SU-DHL-6 (cell line): ENCODE measurements around the gene TP53I3.

Experiments used
- H2AFZ ChIP-seq: fragments of 200-600 bp; sonication (generic); 2 replicates; pipeline ENCODE4 v1.6.1; 2014; ENCODE audit warnings: low read depth, mild to moderate bottlenecking, moderate library complexity, mixed read lengths, antibody characterized with exemption, low read length; ENCODE audit not compliant: severe bottlenecking
- H3F3A ChIP-seq: fragments of 200-600 bp; shearing (Covaris generic); 2 replicates; pipeline ENCODE4 v1.6.0; 2016; ENCODE audit warnings: antibody characterized with exemption, mild to moderate bottlenecking; ENCODE audit not compliant: insufficient read depth
- H3K27ac ChIP-seq: fragments of 200-600 bp; sonication (generic); 2 replicates; pipeline ENCODE4 v1.5.1; 2016; ENCODE audit warnings: low read depth, mild to moderate bottlenecking, low read length, moderate library complexity, mixed read lengths
- H3K27me3 ChIP-seq: fragments of 200-600 bp; sonication (generic), shearing (Covaris generic); 2 replicates; pipeline ENCODE4 v1.6.0; 2014; ENCODE audit warnings: mild to moderate bottlenecking, low read length
- H3K36me3 ChIP-seq: fragments of 200-600 bp; sonication (generic); 2 replicates; pipeline ENCODE4 v1.6.1; 2014; ENCODE audit warnings: mild to moderate bottlenecking, low read length, mixed read lengths
- H3K4me2 ChIP-seq: fragments of 300-600, 200-600 bp; shearing (Covaris generic), sonication (generic); 2 replicates; pipeline ENCODE4 v1.6.0; 2014; ENCODE audit warnings: low read length, low read depth, mild to moderate bottlenecking; ENCODE audit not compliant: poor library complexity, severe bottlenecking
- H3K4me3 ChIP-seq: fragments of 200-600 bp; sonication (generic); 2 replicates; pipeline ENCODE4 v1.5.1; 2014; ENCODE audit warnings: antibody characterized with exemption, low read length, mild to moderate bottlenecking, mixed read lengths; ENCODE audit not compliant: insufficient read depth, poor library complexity, severe bottlenecking
- H3K79me2 ChIP-seq: fragments of 200-600 bp; sonication (generic); 2 replicates; pipeline ENCODE4 v1.6.1; 2014; ENCODE audit warnings: mild to moderate bottlenecking, low read length, moderate library complexity; ENCODE audit not compliant: insufficient read depth
- H3K9ac ChIP-seq: fragments of 200-600 bp; sonication (generic); 2 replicates; pipeline ENCODE4 v1.7.0; 2014; ENCODE audit warnings: mild to moderate bottlenecking, low read length
- H3K9me2 ChIP-seq: fragments of 200-600 bp; sonication (generic); replicated peaks from 2 replicates; pipeline ENCODE4 v1.6.1; 2014; ENCODE audit warnings: low read length; ENCODE audit not compliant: insufficient read depth
- H3K9me3 ChIP-seq: fragments of 200-600 bp; sonication (generic); 2 replicates; pipeline ENCODE4 v1.6.1; 2014; ENCODE audit warnings: low read length, mixed read lengths; ENCODE audit not compliant: insufficient read depth
- H4K20me1 ChIP-seq: fragments of 200-600 bp; sonication (generic); 2 replicates; pipeline ENCODE4 v1.6.1; 2014; ENCODE audit warnings: low read depth, mild to moderate bottlenecking, antibody characterized with exemption, low read length, moderate library complexity, mixed read lengths
- EZH2phosphoT487 ChIP-seq: fragments of 200-600 bp; sonication (generic), shearing (Covaris generic); conservative IDR thresholded peaks from 2 replicates; pipeline ENCODE4 v1.6.1; 2018; ENCODE audit warnings: mild to moderate bottlenecking, antibody characterized with exemption, low read length, moderate library complexity, mixed read lengths
- TF ChIP-seq, protein P1 (sequence below): fragments of 200-600 bp; sonication (generic); IDR thresholded peaks from one replicate; pipeline ENCODE4 v1.5.1; 2017; ENCODE audit warnings: antibody characterized with exemption, mild to moderate bottlenecking, low read length, moderate library complexity; ENCODE audit not compliant: insufficient read depth, poor library complexity, severe bottlenecking

Gene TP53I3

DNA sequence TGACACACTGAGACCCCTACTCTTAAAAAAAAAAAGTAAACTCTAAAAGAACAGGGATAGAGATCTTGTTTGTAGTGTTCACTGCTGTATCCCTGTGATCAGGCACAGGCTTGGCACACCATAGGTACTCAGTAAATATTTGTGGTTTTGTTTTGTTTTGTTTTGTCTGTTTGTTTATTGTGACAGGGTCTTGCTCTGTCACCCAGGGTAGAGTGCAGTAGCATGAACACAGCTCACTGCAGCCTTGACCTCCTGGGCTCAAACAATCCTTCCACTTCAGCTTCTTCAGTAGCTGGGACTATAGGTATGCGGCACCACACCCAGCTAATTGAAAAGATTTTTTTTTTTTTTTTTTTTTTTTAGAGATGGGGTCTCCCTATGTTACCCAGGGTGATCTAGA is 31.7 kb downstream of the TP53I3 start:
- Histone ChIP-seq H3K9me3 (no peaks in the 10 kb centered on the region), H2AFZ (no peak overlapping the region), H3K9ac (no peak overlapping the region), H3K9me2 (no peaks in the 10 kb centered on the region), H3K27me3 (no peaks in the 10 kb centered on the region), H3K27ac (no peak overlapping the region), H3K79me2 (no peaks in the 10 kb centered on the region), H3K36me3 (no peaks in the 10 kb centered on the region), H3K4me2 (no peak overlapping the region), H3F3A (peaks cover 14% of the 10 kb centered on the region), H3K4me3 (no peak overlapping the region), H4K20me1 (no peaks in the 10 kb centered on the region)
- no peak for TF ChIP-seq EZH2phosphoT487
- TF ChIP-seq, protein P1, sequence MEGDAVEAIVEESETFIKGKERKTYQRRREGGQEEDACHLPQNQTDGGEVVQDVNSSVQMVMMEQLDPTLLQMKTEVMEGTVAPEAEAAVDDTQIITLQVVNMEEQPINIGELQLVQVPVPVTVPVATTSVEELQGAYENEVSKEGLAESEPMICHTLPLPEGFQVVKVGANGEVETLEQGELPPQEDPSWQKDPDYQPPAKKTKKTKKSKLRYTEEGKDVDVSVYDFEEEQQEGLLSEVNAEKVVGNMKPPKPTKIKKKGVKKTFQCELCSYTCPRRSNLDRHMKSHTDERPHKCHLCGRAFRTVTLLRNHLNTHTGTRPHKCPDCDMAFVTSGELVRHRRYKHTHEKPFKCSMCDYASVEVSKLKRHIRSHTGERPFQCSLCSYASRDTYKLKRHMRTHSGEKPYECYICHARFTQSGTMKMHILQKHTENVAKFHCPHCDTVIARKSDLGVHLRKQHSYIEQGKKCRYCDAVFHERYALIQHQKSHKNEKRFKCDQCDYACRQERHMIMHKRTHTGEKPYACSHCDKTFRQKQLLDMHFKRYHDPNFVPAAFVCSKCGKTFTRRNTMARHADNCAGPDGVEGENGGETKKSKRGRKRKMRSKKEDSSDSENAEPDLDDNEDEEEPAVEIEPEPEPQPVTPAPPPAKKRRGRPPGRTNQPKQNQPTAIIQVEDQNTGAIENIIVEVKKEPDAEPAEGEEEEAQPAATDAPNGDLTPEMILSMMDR: no peak

GRCh38 chr2:24051833-24052232 is 32.8 kb downstream of the TP53I3 start:
- H3K4me2 ChIP-seq: no peak overlapping the region
- no peaks in the 10 kb centered on the region for H3K27me3 ChIP-seq
- H3K9me2 ChIP-seq: no peaks in the 10 kb centered on the region
- TF ChIP-seq EZH2phosphoT487: no peak
- TF ChIP-seq, protein P1: no peak
- H3K27ac ChIP-seq: no peak overlapping the region
- H3K4me3 ChIP-seq: no peak overlapping the region
- H3K9me3 ChIP-seq: no peaks in the 10 kb centered on the region
- no peak overlapping the region for H2AFZ ChIP-seq
- H3F3A ChIP-seq: peaks cover 14% of the 10 kb centered on the region
- H3K36me3 ChIP-seq: no peaks in the 10 kb centered on the region
- no peaks in the 10 kb centered on the region for H4K20me1 ChIP-seq
- no peak overlapping the region for H3K9ac ChIP-seq
- peaks cover 4% of the 10 kb centered on the region for H3K79me2 ChIP-seq

DNA sequence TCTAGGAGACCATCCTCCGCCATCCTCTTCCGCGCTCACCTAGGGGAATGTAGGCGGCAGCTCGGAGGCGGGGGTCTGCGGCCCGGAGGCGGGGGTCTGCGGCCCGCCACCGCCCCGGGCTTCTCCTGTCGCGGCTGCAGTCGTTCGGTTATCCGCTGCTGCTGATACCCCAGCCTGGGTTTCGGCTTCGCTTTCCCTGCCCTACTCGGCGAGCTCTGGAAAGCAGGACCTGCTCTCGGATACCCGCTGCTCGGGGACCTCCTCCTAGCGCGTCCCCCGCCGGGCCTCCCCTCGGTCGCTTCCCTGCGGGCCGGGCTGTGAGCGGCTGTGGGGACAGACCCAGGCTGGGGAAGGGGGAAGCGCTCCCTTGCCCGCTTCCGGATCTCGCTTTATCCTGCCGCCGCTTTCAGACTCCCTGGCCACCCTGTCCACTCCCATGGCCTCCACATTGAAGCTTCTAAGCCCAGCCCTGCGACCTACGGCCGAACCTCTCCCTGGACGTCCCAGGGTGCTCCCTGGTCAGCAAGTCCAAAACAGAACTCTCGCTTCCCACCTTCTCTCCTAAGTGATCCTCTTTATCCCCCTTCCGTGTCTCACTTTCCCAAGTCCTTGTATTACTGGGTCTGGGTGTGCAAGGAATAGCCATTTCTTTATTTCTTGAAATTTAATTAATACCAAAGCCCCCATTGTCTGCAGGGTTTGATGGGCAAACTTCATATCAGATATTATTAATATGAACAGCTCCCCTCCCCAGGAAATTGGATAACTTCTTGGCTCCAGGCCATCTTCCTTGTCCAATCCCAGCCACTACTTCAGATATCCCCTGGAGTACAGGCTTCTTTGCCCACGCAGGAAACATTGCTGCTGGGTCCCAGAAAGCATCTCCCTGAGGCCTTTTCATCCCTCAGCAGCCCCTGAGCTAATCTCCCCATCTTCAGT is 34.3 kb downstream of the TP53I3 start:
- H3K4me2 ChIP-seq: peak overlapping the region; percentile 100
- H3F3A ChIP-seq: peaks cover 14% of the 10 kb centered on the region
- peak overlapping the region; percentile 89 for H2AFZ ChIP-seq
- peaks cover 17% of the 10 kb centered on the region for H3K79me2 ChIP-seq
- H4K20me1 ChIP-seq: no peaks in the 10 kb centered on the region
- no peak for TF ChIP-seq EZH2phosphoT487
- TF ChIP-seq, protein P1: no peak
- no peaks in the 10 kb centered on the region for H3K36me3 ChIP-seq
- H3K9me2 ChIP-seq: no peaks in the 10 kb centered on the region
- peak overlapping the region; percentile 90 for H3K4me3 ChIP-seq
- H3K27me3 ChIP-seq: no peaks in the 10 kb centered on the region
- no peak overlapping the region for H3K27ac ChIP-seq
- no peaks in the 10 kb centered on the region for H3K9me3 ChIP-seq
- peak overlapping the region; percentile 60 for H3K9ac ChIP-seq
